Astrocyte (in vitro differentiated cells and primary cell): ENCODE results near the gene GNB2.

Experiments used
- EZH2 ChIP-seq: IDR thresholded peaks from 2 replicates; pipeline ENCODE4 v1.6.1; 2012; ENCODE audit warnings: mild to moderate bottlenecking, low read length, inconsistent platforms; ENCODE audit not compliant: insufficient read depth
- TF ChIP-seq, protein P1 (sequence below): IDR thresholded peaks from 2 replicates; pipeline ENCODE4 v1.5.1; 2011; ENCODE audit warnings: low read depth, mild to moderate bottlenecking, inconsistent platforms, low read length, moderate library complexity; ENCODE audit not compliant: insufficient read depth

DNA sequence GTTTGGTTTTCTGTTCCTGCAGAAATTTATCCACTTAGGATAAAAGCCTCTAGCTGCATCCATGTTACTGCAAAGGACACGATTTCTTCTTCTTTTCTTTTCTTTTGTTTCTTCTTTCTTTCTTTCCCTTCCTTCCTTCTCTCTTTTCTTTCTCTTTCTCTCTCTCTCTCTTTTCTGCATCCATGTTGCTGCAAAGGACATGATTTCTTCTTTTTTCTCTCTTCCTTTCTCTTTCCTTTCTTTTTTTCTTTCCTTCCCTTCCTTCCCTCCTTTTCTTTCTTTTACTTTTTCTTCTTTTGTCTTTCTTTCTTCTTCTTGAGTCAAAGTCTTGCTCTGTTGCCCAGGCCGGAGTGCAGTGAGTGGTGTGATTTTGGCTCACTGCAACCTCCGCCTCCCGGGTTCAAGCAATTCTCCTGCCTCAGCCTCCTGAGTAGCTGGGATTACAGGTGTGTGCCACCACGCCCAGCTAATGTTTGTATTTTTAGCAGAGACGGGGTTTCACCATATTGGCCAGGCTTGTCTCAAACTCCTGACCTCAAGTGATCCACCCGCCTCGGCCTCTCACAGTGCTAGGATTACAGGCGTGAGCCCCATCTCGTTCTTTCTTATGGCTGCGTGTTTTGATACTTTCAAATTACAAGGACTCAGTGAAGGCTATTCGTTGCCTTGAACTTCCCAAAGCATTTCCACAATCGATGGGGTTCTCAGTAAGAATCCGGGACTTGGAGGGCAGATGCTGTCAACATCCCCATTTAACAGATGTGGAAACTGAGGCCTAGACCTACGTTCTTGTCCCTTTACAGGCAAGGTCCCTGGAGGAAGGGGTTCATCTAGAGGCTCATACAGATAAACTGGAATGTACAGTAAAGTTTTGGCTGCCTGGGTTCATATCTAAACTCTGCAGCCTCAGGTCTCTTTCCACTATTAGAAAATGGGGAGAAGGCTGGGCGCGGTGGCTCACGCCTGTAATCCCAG is 1.9 kb upstream of the GNB2 start:
- TF ChIP-seq, protein P1, sequence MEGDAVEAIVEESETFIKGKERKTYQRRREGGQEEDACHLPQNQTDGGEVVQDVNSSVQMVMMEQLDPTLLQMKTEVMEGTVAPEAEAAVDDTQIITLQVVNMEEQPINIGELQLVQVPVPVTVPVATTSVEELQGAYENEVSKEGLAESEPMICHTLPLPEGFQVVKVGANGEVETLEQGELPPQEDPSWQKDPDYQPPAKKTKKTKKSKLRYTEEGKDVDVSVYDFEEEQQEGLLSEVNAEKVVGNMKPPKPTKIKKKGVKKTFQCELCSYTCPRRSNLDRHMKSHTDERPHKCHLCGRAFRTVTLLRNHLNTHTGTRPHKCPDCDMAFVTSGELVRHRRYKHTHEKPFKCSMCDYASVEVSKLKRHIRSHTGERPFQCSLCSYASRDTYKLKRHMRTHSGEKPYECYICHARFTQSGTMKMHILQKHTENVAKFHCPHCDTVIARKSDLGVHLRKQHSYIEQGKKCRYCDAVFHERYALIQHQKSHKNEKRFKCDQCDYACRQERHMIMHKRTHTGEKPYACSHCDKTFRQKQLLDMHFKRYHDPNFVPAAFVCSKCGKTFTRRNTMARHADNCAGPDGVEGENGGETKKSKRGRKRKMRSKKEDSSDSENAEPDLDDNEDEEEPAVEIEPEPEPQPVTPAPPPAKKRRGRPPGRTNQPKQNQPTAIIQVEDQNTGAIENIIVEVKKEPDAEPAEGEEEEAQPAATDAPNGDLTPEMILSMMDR = no peak
- no peak for TF ChIP-seq EZH2
